AG09309 (cell line): ENCODE measurements around the gene STAG3.
"Not testable (repeated sequence)": the region's sequence is repeated elsewhere in the genome, so short reads cannot be mapped to it uniquely, and the experiment has no call there.

ENCODE experiments used
- DNase-seq: peaks from one replicate; pipeline ENCODE4 v3.0.0-alpha.2; 2010; ENCODE audit warnings: low read depth
- H3K4me3 ChIP-seq: 2 replicates; pipeline ENCODE4 v1.5.1; 2011; ENCODE audit warnings: mild to moderate bottlenecking, low read depth, low read length, moderate library complexity; ENCODE audit not compliant: control insufficient read depth
- CTCF ChIP-seq: IDR thresholded peaks from 2 replicates; pipeline ENCODE4 v1.5.1; 2011; ENCODE audit warnings: mild to moderate bottlenecking, low read depth, low read length, inconsistent platforms; ENCODE audit not compliant: insufficient read depth, control insufficient read depth; ENCODE audit errors: missing control alignments

Gene STAG3

GRCh38 chr7:100190048-100190711, 12.5 kb downstream of the STAG3 start:
- peak; percentile 47 for TF ChIP-seq CTCF

GRCh38 chr7:100191775-100192174, 14.1 kb downstream of the STAG3 start:
- no peak overlapping the region for H3K4me3 ChIP-seq
- DNase-seq = peak; percentile 63

More at GRCh38 chr7:100190048-100190711, 12.5 kb downstream of the STAG3 start:
- no peak overlapping the region for H3K4me3 ChIP-seq
- DNase-seq = no peak

GRCh38 chr7:100192281-100192862, 14.7 kb downstream of the STAG3 start:
- not testable (repeated sequence) for H3K4me3 ChIP-seq, DNase-seq

More at GRCh38 chr7:100191775-100192174, 14.1 kb downstream of the STAG3 start:
- no peak for TF ChIP-seq CTCF

GRCh38 chr7:100192969-100193368, 15.3 kb downstream of the STAG3 start:
- no peak for TF ChIP-seq CTCF
- H3K4me3 ChIP-seq = no peak overlapping the region
- DNase-seq = no peak

GRCh38 chr7:100195222-100195621, 17.5 kb downstream of the STAG3 start:
- DNase-seq = no peak
- no peak for TF ChIP-seq CTCF
- H3K4me3 ChIP-seq = no peak overlapping the region

GRCh38 chr7:100195901-100196322, 18.2 kb downstream of the STAG3 start:
- not testable (repeated sequence) for DNase-seq, H3K4me3 ChIP-seq

GRCh38 chr7:100198266-100198665, 20.5 kb downstream of the STAG3 start:
- H3K4me3 ChIP-seq = no peak overlapping the region
- no peak for DNase-seq
- no peak for TF ChIP-seq CTCF
